Measurements from ENCODE around the gene TSGA10IP.

Gene TSGA10IP

GRCh38 chr11:65967329-65967934, 22.2 kb downstream of the TSGA10IP start:
- Mint-ChIP-seq H3K4me1 (ENCODE audit: low read depth) (peaks cover 27% of the 10 kb centered on the region), H3K4me3 (no peak overlapping the region), H3K27ac (no peak overlapping the region), H3K9me3 (no peaks in the 10 kb centered on the region), H3K27me3 (ENCODE audit: low read depth) (no peaks in the 10 kb centered on the region), H3K36me3 (ENCODE audit: low read depth) (peaks cover 52% of the 10 kb centered on the region)

- no peaks in the 10 kb centered on the region for H3K9me3 Mint-ChIP-seq
- peaks cover 51% of the 10 kb centered on the region for H3K36me3 Mint-ChIP-seq (ENCODE audit: low read depth)
- no peak overlapping the region for H3K4me3 Mint-ChIP-seq
- no peaks in the 10 kb centered on the region for H3K27me3 Mint-ChIP-seq (ENCODE audit: low read depth)
- H3K27ac Mint-ChIP-seq: peak overlapping the region; percentile 49
- peaks cover 14% of the 10 kb centered on the region for H3K4me1 Mint-ChIP-seq (ENCODE audit: low read depth)
These were observed 23.6 kb downstream of the TSGA10IP start for GRCh38 chr11:65968600-65969482.

- H3K4me3 Mint-ChIP-seq: no peak overlapping the region
- H3K9me3 Mint-ChIP-seq: no peaks in the 10 kb centered on the region
- H3K4me1 Mint-ChIP-seq (ENCODE audit: low read depth): peaks cover 12% of the 10 kb centered on the region
- H3K27ac Mint-ChIP-seq: no peak overlapping the region
- peaks cover 36% of the 10 kb centered on the region for H3K36me3 Mint-ChIP-seq (ENCODE audit: low read depth)
- H3K27me3 Mint-ChIP-seq (ENCODE audit: low read depth): no peaks in the 10 kb centered on the region
These were observed 26.8 kb downstream of the TSGA10IP start for GRCh38 chr11:65972116-65972515.

GRCh38 chr11:65973439-65974110, 28.3 kb downstream of the TSGA10IP start:
- Mint-ChIP-seq H3K4me3 (no peak overlapping the region), H3K4me1 (ENCODE audit: low read depth) (peaks cover 8% of the 10 kb centered on the region), H3K9me3 (no peaks in the 10 kb centered on the region), H3K27ac (no peak overlapping the region), H3K27me3 (ENCODE audit: low read depth) (no peaks in the 10 kb centered on the region), H3K36me3 (ENCODE audit: low read depth) (peaks cover 37% of the 10 kb centered on the region)

- Mint-ChIP-seq H3K36me3 (ENCODE audit: low read depth) (peaks cover 33% of the 10 kb centered on the region), H3K4me1 (ENCODE audit: low read depth) (no peaks in the 10 kb centered on the region), H3K27ac (peak overlapping the region; percentile 31), H3K27me3 (ENCODE audit: low read depth) (no peaks in the 10 kb centered on the region), H3K4me3 (no peak overlapping the region), H3K9me3 (no peaks in the 10 kb centered on the region)
These were observed 30.5 kb downstream of the TSGA10IP start for GRCh38 chr11:65975771-65976170.

GRCh38 chr11:65976216-65977176, 31.2 kb downstream of the TSGA10IP start:
- Mint-ChIP-seq H3K27me3 (ENCODE audit: low read depth) (no peaks in the 10 kb centered on the region), H3K27ac (no peak overlapping the region), H3K4me3 (no peak overlapping the region), H3K36me3 (ENCODE audit: low read depth) (peaks cover 32% of the 10 kb centered on the region), H3K9me3 (no peaks in the 10 kb centered on the region), H3K4me1 (ENCODE audit: low read depth) (no peaks in the 10 kb centered on the region)

- Mint-ChIP-seq H3K36me3 (ENCODE audit: low read depth) (peaks cover 26% of the 10 kb centered on the region), H3K27ac (no peak overlapping the region), H3K9me3 (no peaks in the 10 kb centered on the region), H3K27me3 (ENCODE audit: low read depth) (no peaks in the 10 kb centered on the region), H3K4me3 (no peak overlapping the region), H3K4me1 (ENCODE audit: low read depth) (no peaks in the 10 kb centered on the region)
These were observed 32.5 kb downstream of the TSGA10IP start for GRCh38 chr11:65977621-65978390.

- H3K4me3 Mint-ChIP-seq: no peak overlapping the region
- H3K27me3 Mint-ChIP-seq (ENCODE audit: low read depth): no peaks in the 10 kb centered on the region
- peaks cover 22% of the 10 kb centered on the region for H3K36me3 Mint-ChIP-seq (ENCODE audit: low read depth)
- H3K27ac Mint-ChIP-seq: no peak overlapping the region
- no peaks in the 10 kb centered on the region for H3K4me1 Mint-ChIP-seq (ENCODE audit: low read depth)
- H3K9me3 Mint-ChIP-seq: no peaks in the 10 kb centered on the region
These were observed 33.3 kb downstream of the TSGA10IP start for GRCh38 chr11:65978391-65979238.

- Mint-ChIP-seq H3K27ac (no peak overlapping the region), H3K36me3 (ENCODE audit: low read depth) (peaks cover 20% of the 10 kb centered on the region), H3K4me1 (ENCODE audit: low read depth) (no peaks in the 10 kb centered on the region), H3K9me3 (no peaks in the 10 kb centered on the region), H3K27me3 (ENCODE audit: low read depth) (no peaks in the 10 kb centered on the region), H3K4me3 (no peak overlapping the region)
These were observed 34.0 kb downstream of the TSGA10IP start for GRCh38 chr11:65979261-65979759.

GRCh38 chr11:65981101-65981740, 35.9 kb downstream of the TSGA10IP start:
- Mint-ChIP-seq H3K4me1 (ENCODE audit: low read depth) (no peaks in the 10 kb centered on the region), H3K27ac (no peak overlapping the region), H3K36me3 (ENCODE audit: low read depth) (peaks cover 15% of the 10 kb centered on the region), H3K27me3 (ENCODE audit: low read depth) (no peaks in the 10 kb centered on the region), H3K4me3 (no peak overlapping the region), H3K9me3 (no peaks in the 10 kb centered on the region)

- H3K4me3 Mint-ChIP-seq: no peak overlapping the region
- peaks cover 14% of the 10 kb centered on the region for H3K36me3 Mint-ChIP-seq (ENCODE audit: low read depth)
These were observed 36.9 kb downstream of the TSGA10IP start for GRCh38 chr11:65981972-65982823.

More at GRCh38 chr11:65981972-65982823, 36.9 kb downstream of the TSGA10IP start:
- no peak overlapping the region for H3K27ac Mint-ChIP-seq
- H3K9me3 Mint-ChIP-seq: no peaks in the 10 kb centered on the region
- no peaks in the 10 kb centered on the region for H3K4me1 Mint-ChIP-seq (ENCODE audit: low read depth)
- H3K27me3 Mint-ChIP-seq (ENCODE audit: low read depth): no peaks in the 10 kb centered on the region

Measured in T-helper 1 cell treated with Interleukin-12 subunit alpha and Interleukin-12 subunit beta and Interleukin-4 antibody, amounts not matched to agents 30 μg/mL and 1 μg/mL, for 36 hours (primary cell).